ENCODE results near the gene MAP7. TPM values are rescaled to one million over a fixed set of nuclear protein-coding genes. Genes with fewer than 3 reads are reported as not detected.
"Not testable (repeated sequence)": the region's sequence is repeated elsewhere in the genome, so short reads cannot be mapped to it uniquely, and the experiment has no call there.

Gene MAP7
- total RNA-seq, 5 donors from 2014 or later (not counting 1 experiment from before 2014, with no cell fraction given) = 0.33 to 0.73 (median 0.57) TPM

- ATAC-seq (replicated peaks in 1 of 4) = no peak
- CTCF ChIA-PET = no interaction called here
These were observed 48.7 kb downstream of the MAP7 start for GRCh38 chr6:136501514-136501913.

GRCh38 chr6:136501096-136501495 is 49.1 kb downstream of the MAP7 start:
- Mint-ChIP-seq H3K27me3 (no peaks in the 10 kb centered on the region), H3K9me3 (no peaks in the 10 kb centered on the region), H3K4me3 (no peak overlapping the region), H3K36me3 (no peaks in the 10 kb centered on the region), H3K27ac (no peak overlapping the region), H3K4me1 (no peaks in the 10 kb centered on the region)
- CTCF ChIA-PET = no interaction called here
- ATAC-seq (replicated peaks in 1 of 4) (no peak), DNase-seq (no peak)
- no peak overlapping the region for H3K4me3 ChIP-seq (ENCODE audit: control insufficient read depth in 1 of 2, extremely low read depth in 1 of 2, low read length in 1 of 2)
- H3K27me3 ChIP-seq (replicated peaks in 1 of 2; ENCODE audit: control insufficient read depth in 2 of 2, extremely low read depth in 1 of 2, insufficient read depth in 2 of 2, low read length in 1 of 2) = no peaks in the 10 kb centered on the region
- no peaks in the 10 kb centered on the region for H3K9me3 ChIP-seq
- H3K36me3 ChIP-seq (ENCODE audit: control insufficient read depth in 2 of 2, extremely low read depth in 1 of 2, insufficient read depth in 1 of 2, low read length in 1 of 2) = no peaks in the 10 kb centered on the region
- no peaks in the 10 kb centered on the region for H3K4me1 ChIP-seq (ENCODE audit: control insufficient read depth in 1 of 2, extremely low read depth in 1 of 2, insufficient read depth in 2 of 2, low read length in 2 of 2)
- H3K27ac ChIP-seq (ENCODE audit: low read length) = no peak overlapping the region
- WGBS (ENCODE audit: insufficient coverage) = 83% methylated on average over 1 of the region's 1 CpG
- POLR2A ChIA-PET = no interaction called here

More at GRCh38 chr6:136501514-136501913, 48.7 kb downstream of the MAP7 start:
- no peak overlapping the region for H3K27ac ChIP-seq (ENCODE audit: low read length)
- H3K4me3 ChIP-seq (ENCODE audit: control insufficient read depth in 1 of 2, extremely low read depth in 1 of 2, low read length in 1 of 2) = no peak overlapping the region
- POLR2A ChIA-PET = no interaction called here
- H3K4me1 ChIP-seq (ENCODE audit: control insufficient read depth in 1 of 2, extremely low read depth in 1 of 2, insufficient read depth in 2 of 2, low read length in 2 of 2) = no peaks in the 10 kb centered on the region
- no peaks in the 10 kb centered on the region for H3K27me3 ChIP-seq (replicated peaks in 1 of 2; ENCODE audit: control insufficient read depth in 2 of 2, extremely low read depth in 1 of 2, insufficient read depth in 2 of 2, low read length in 1 of 2)
- no peak for DNase-seq
- H3K27me3 Mint-ChIP-seq = no peaks in the 10 kb centered on the region
- no peak overlapping the region for H3K27ac Mint-ChIP-seq
- H3K9me3 Mint-ChIP-seq = no peaks in the 10 kb centered on the region
- H3K36me3 ChIP-seq (ENCODE audit: control insufficient read depth in 2 of 2, extremely low read depth in 1 of 2, insufficient read depth in 1 of 2, low read length in 1 of 2) = no peaks in the 10 kb centered on the region
- H3K4me1 Mint-ChIP-seq = no peaks in the 10 kb centered on the region
- WGBS (ENCODE audit: insufficient coverage) = no CpG with 5 or more reads among the region's 2 CpGs
- no peak overlapping the region for H3K4me3 Mint-ChIP-seq
- no peaks in the 10 kb centered on the region for H3K36me3 Mint-ChIP-seq
- no peaks in the 10 kb centered on the region for H3K9me3 ChIP-seq

GRCh38 chr6:136500414-136500813 is 49.8 kb downstream of the MAP7 start:
- no peaks in the 10 kb centered on the region for H3K36me3 ChIP-seq (ENCODE audit: control insufficient read depth in 2 of 2, extremely low read depth in 1 of 2, insufficient read depth in 1 of 2, low read length in 1 of 2)
- ATAC-seq (replicated peaks in 1 of 4) = no peak
- H3K27me3 ChIP-seq (replicated peaks in 1 of 2; ENCODE audit: control insufficient read depth in 2 of 2, extremely low read depth in 1 of 2, insufficient read depth in 2 of 2, low read length in 1 of 2) = no peaks in the 10 kb centered on the region
- no peaks in the 10 kb centered on the region for H3K27me3 Mint-ChIP-seq
- no peaks in the 10 kb centered on the region for H3K9me3 ChIP-seq
- no peaks in the 10 kb centered on the region for H3K9me3 Mint-ChIP-seq
- H3K36me3 Mint-ChIP-seq = no peaks in the 10 kb centered on the region
- H3K27ac Mint-ChIP-seq = no peak overlapping the region
- no peak overlapping the region for H3K4me3 ChIP-seq (ENCODE audit: control insufficient read depth in 1 of 2, extremely low read depth in 1 of 2, low read length in 1 of 2)
- H3K4me3 Mint-ChIP-seq = no peak overlapping the region
- no CpG with 5 or more reads among the region's 5 CpGs for WGBS (ENCODE audit: insufficient coverage)
- H3K27ac ChIP-seq (ENCODE audit: low read length) = no peak overlapping the region
- ChIA-PET POLR2A (no interaction called here), CTCF (interaction anchor here in 1 of 2 donors (0.6 kb wide), 1 partner anchor 1049 kb away, joined by 3 read pairs; no protein-coding TSS in a partner anchor)
- H3K4me1 ChIP-seq (ENCODE audit: control insufficient read depth in 1 of 2, extremely low read depth in 1 of 2, insufficient read depth in 2 of 2, low read length in 2 of 2) = no peaks in the 10 kb centered on the region
- no peaks in the 10 kb centered on the region for H3K4me1 Mint-ChIP-seq
- DNase-seq = no peak

- Histone ChIP-seq H3K9me3 (no peaks in the 10 kb centered on the region), H3K4me3 (ENCODE audit: control insufficient read depth in 1 of 2, extremely low read depth in 1 of 2, low read length in 1 of 2) (no peak overlapping the region), H3K27ac (ENCODE audit: low read length) (no peak overlapping the region), H3K27me3 (replicated peaks in 1 of 2; ENCODE audit: control insufficient read depth in 2 of 2, extremely low read depth in 1 of 2, insufficient read depth in 2 of 2, low read length in 1 of 2) (no peaks in the 10 kb centered on the region), H3K36me3 (ENCODE audit: control insufficient read depth in 2 of 2, extremely low read depth in 1 of 2, insufficient read depth in 1 of 2, low read length in 1 of 2) (no peaks in the 10 kb centered on the region), H3K4me1 (ENCODE audit: control insufficient read depth in 1 of 2, extremely low read depth in 1 of 2, insufficient read depth in 2 of 2, low read length in 2 of 2) (no peaks in the 10 kb centered on the region)
- 100% methylated on average over 2 of the region's 3 CpGs for WGBS (ENCODE audit: insufficient coverage)
- no peak overlapping the region for H3K27ac Mint-ChIP-seq
- H3K4me1 Mint-ChIP-seq = no peaks in the 10 kb centered on the region
- ATAC-seq (replicated peaks in 1 of 4) (no peak), DNase-seq (no peak)
- ChIA-PET CTCF (no interaction called here), POLR2A (no interaction called here)
- H3K36me3 Mint-ChIP-seq = no peaks in the 10 kb centered on the region
- H3K9me3 Mint-ChIP-seq = no peaks in the 10 kb centered on the region
- no peaks in the 10 kb centered on the region for H3K27me3 Mint-ChIP-seq
- H3K4me3 Mint-ChIP-seq = no peak overlapping the region
These were observed 50.9 kb downstream of the MAP7 start for GRCh38 chr6:136499370-136499769.

GRCh38 chr6:136496449-136496848 is 53.8 kb downstream of the MAP7 start:
- no CpG with 5 or more reads among the region's 2 CpGs for WGBS (ENCODE audit: insufficient coverage)
- H3K9me3 ChIP-seq; DNase-seq; H3K4me1 ChIP-seq (ENCODE audit: control insufficient read depth in 1 of 2, extremely low read depth in 1 of 2, insufficient read depth in 2 of 2, low read length in 2 of 2); H3K36me3 Mint-ChIP-seq; H3K9me3 Mint-ChIP-seq; POLR2A ChIA-PET; H3K4me3 Mint-ChIP-seq; H3K27me3 Mint-ChIP-seq; H3K4me1 Mint-ChIP-seq; H3K27ac Mint-ChIP-seq; H3K4me3 ChIP-seq (ENCODE audit: control insufficient read depth in 1 of 2, extremely low read depth in 1 of 2, low read length in 1 of 2); H3K36me3 ChIP-seq (ENCODE audit: control insufficient read depth in 2 of 2, extremely low read depth in 1 of 2, insufficient read depth in 1 of 2, low read length in 1 of 2); ATAC-seq (replicated peaks in 1 of 4); H3K27me3 ChIP-seq (replicated peaks in 1 of 2; ENCODE audit: control insufficient read depth in 2 of 2, extremely low read depth in 1 of 2, insufficient read depth in 2 of 2, low read length in 1 of 2); H3K27ac ChIP-seq (ENCODE audit: low read length): not testable (repeated sequence)
- CTCF ChIA-PET = interaction anchor here in 1 of 2 donors (0.5 to 0.6 kb wide), 2 partner anchors 51 to 112 kb away, joined by 3 read pairs; no protein-coding TSS in a partner anchor

- Mint-ChIP-seq H3K36me3 (no peaks in the 10 kb centered on the region), H3K27ac (no peak overlapping the region), H3K27me3 (peaks cover 0 to 3% of the 10 kb centered on the region in 2 donors), H3K4me3 (no peak overlapping the region), H3K4me1 (no peaks in the 10 kb centered on the region), H3K9me3 (no peaks in the 10 kb centered on the region)
- Histone ChIP-seq H3K36me3 (ENCODE audit: control insufficient read depth in 2 of 2, extremely low read depth in 1 of 2, insufficient read depth in 1 of 2, low read length in 1 of 2) (no peaks in the 10 kb centered on the region), H3K27ac (ENCODE audit: low read length) (no peak overlapping the region), H3K9me3 (no peaks in the 10 kb centered on the region), H3K27me3 (replicated peaks in 1 of 2; ENCODE audit: control insufficient read depth in 2 of 2, extremely low read depth in 1 of 2, insufficient read depth in 2 of 2, low read length in 1 of 2) (peaks cover 0 to 3% of the 10 kb centered on the region in 2 experiments), H3K4me3 (ENCODE audit: control insufficient read depth in 1 of 2, extremely low read depth in 1 of 2, low read length in 1 of 2) (no peak overlapping the region), H3K4me1 (ENCODE audit: control insufficient read depth in 1 of 2, extremely low read depth in 1 of 2, insufficient read depth in 2 of 2, low read length in 2 of 2) (no peaks in the 10 kb centered on the region)
- ATAC-seq (replicated peaks in 1 of 4) (no peak), DNase-seq (no peak)
- ChIA-PET CTCF (no interaction called here), POLR2A (no interaction called here)
- 100% methylated on average over 1 of the region's 1 CpG for WGBS (ENCODE audit: insufficient coverage)
These were observed 55.5 kb downstream of the MAP7 start for GRCh38 chr6:136494710-136495109.

- H3K27ac Mint-ChIP-seq = no peak overlapping the region
- 86% methylated on average over 2 of the region's 2 CpGs for WGBS (ENCODE audit: insufficient coverage)
- peaks cover 0 to 3% of the 10 kb centered on the region in 2 donors for H3K27me3 Mint-ChIP-seq
- no peak overlapping the region for H3K4me3 ChIP-seq (ENCODE audit: control insufficient read depth in 1 of 2, extremely low read depth in 1 of 2, low read length in 1 of 2)
- no peaks in the 10 kb centered on the region for H3K9me3 ChIP-seq
- no peaks in the 10 kb centered on the region for H3K36me3 ChIP-seq (ENCODE audit: control insufficient read depth in 2 of 2, extremely low read depth in 1 of 2, insufficient read depth in 1 of 2, low read length in 1 of 2)
- ATAC-seq (replicated peaks in 1 of 4) = no peak
- H3K36me3 Mint-ChIP-seq = no peaks in the 10 kb centered on the region
- CTCF ChIA-PET = no interaction called here
- POLR2A ChIA-PET = no interaction called here
- H3K4me1 Mint-ChIP-seq = no peaks in the 10 kb centered on the region
- no peak overlapping the region for H3K27ac ChIP-seq (ENCODE audit: low read length)
- no peaks in the 10 kb centered on the region for H3K4me1 ChIP-seq (ENCODE audit: control insufficient read depth in 1 of 2, extremely low read depth in 1 of 2, insufficient read depth in 2 of 2, low read length in 2 of 2)
- no peak for DNase-seq
- H3K9me3 Mint-ChIP-seq = no peaks in the 10 kb centered on the region
- H3K27me3 ChIP-seq (replicated peaks in 1 of 2; ENCODE audit: control insufficient read depth in 2 of 2, extremely low read depth in 1 of 2, insufficient read depth in 2 of 2, low read length in 1 of 2) = peaks cover 0 to 3% of the 10 kb centered on the region in 2 experiments
- H3K4me3 Mint-ChIP-seq = no peak overlapping the region
These were observed 56.2 kb downstream of the MAP7 start for GRCh38 chr6:136494059-136494458.

Data from T-cell (primary cell).